Memory B cell (primary cell): ENCODE measurements around the gene PYHIN1.
A peak's percentile ranks its signal among the peaks of the same experiment; 100 is the strongest.
"Not testable (repeated sequence)": the region's sequence is repeated elsewhere in the genome, so short reads cannot be mapped to it uniquely, and the experiment has no call there.

Experiments
- ATAC-seq: fragments of 150-1000 bp; cut with Tn5 transposase; 2 replicates; pipeline ENCODE4 v1.10.0; 2021; ENCODE audit warnings: low read depth, mild to moderate bottlenecking, moderate library complexity
- DNase-seq, 2 donors: peaks; one replicate each; pipeline ENCODE4 v3.0.0; 2022; ENCODE audit warnings: low spot score in 2 of 2
- H3K27ac Mint-ChIP-seq: one replicate; pipeline ENCODE4 v1.8.0; 2022; ENCODE audit warnings: mild to moderate bottlenecking, moderate library complexity, mixed read lengths
- H3K27me3 Mint-ChIP-seq: one replicate; pipeline ENCODE4 v1.8.0; 2022; ENCODE audit warnings: mixed read lengths
- H3K36me3 Mint-ChIP-seq: one replicate; pipeline ENCODE4 v1.8.0; 2022; ENCODE audit warnings: mild to moderate bottlenecking, mixed read lengths
- H3K4me1 Mint-ChIP-seq: one replicate; pipeline ENCODE4 v1.8.0; 2022; ENCODE audit warnings: mixed read lengths
- H3K4me3 Mint-ChIP-seq: one replicate; pipeline ENCODE4 v1.8.0; 2022; ENCODE audit warnings: mild to moderate bottlenecking, moderate library complexity, mixed read lengths
- H3K9me3 Mint-ChIP-seq: one replicate; pipeline ENCODE4 v1.8.0; 2022; ENCODE audit warnings: mixed read lengths

PYHIN1 gene

DNA sequence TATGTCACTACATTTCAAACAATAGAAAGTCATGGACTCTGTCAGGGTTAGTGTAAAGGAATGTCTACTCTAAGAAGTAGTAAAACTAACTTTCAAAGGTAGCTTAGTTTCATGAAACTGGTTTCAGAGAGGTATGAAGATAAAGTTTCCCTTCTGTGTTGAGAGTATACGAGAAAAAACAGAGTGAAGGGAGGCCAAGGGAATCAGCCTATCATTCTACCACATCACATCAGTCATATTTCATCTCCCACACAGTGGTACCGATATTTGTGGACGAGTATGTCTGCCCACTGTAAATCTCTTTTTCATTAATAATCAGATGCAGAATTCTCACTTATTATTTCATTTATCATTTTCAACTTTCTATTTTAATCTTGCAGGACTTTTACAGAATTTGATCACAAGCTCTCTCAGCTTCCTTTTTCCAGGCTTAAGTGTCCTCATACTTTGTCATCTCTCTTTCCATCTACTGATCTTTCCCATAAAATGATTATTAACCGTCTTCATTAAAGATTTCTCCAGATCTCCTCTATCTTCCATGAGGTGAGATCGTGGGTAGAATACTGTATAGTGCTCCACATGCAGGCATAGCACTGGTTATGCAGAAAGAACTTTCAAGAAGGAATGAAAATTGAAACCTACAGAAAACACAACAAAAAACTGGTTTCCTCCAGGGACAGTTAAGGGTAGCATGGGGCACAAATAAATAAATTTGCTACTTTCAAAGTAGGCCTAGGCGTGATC is 66.9 kb downstream of the PYHIN1 start:
- peak overlapping the region; percentile 49 for H3K27ac Mint-ChIP-seq
- ATAC-seq (peak; percentile 12), DNase-seq (no peak)
- H3K4me1 Mint-ChIP-seq = peaks cover 26% of the 10 kb centered on the region
- peaks cover 7% of the 10 kb centered on the region for H3K36me3 Mint-ChIP-seq
- peaks cover 2% of the 10 kb centered on the region for H3K9me3 Mint-ChIP-seq
- H3K27me3 Mint-ChIP-seq = no peaks in the 10 kb centered on the region
- peak overlapping the region; percentile 33 for H3K4me3 Mint-ChIP-seq

GRCh38 chr1:158998781-158999161 is 67.4 kb downstream of the PYHIN1 start:
- ATAC-seq (peak; percentile 52), DNase-seq (peak; percentile 51 to 59)
- H3K9me3 Mint-ChIP-seq = no peaks in the 10 kb centered on the region
- H3K4me3 Mint-ChIP-seq = peak overlapping the region; percentile 33
- peak overlapping the region; percentile 49 for H3K27ac Mint-ChIP-seq
- H3K36me3 Mint-ChIP-seq = peaks cover 4% of the 10 kb centered on the region
- no peaks in the 10 kb centered on the region for H3K27me3 Mint-ChIP-seq
- peaks cover 26% of the 10 kb centered on the region for H3K4me1 Mint-ChIP-seq

DNA sequence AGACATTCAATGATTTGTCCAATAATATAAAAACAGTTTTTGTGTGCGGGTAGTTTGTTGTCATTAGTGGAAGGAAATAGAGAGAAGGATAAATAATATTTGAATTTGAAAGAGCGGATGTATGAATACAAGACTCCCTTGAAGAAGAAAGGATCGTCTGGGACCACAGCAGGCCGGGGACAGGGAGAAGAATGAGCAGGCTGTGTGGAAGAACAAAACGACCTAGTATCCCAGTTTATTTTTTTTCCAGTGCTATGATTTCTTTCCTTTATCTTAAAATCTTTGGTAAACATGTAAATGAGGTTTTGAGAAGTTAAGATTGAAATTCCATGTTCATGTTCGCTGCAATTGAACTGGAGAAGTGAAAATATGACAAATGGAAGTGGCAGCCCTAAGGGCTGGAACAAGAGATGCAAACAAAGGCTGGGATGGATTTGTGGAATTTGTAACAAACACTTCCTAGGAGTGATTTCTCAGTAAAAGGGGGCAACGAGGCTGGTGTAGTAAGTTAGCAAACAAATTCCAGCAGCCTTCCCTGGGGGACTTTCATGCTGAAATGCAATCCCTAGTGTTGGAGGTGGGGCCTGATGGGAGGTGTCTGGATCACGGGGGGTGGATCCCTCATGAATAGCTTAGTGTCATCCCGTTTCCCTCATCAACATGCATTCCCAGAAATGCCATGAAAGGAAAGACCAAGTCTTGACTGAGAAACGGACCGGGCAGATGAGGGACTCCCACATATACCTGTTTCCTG is 68.1 kb downstream of the PYHIN1 start:
- H3K4me3 Mint-ChIP-seq = no peak overlapping the region
- H3K27me3 Mint-ChIP-seq = no peaks in the 10 kb centered on the region
- H3K36me3 Mint-ChIP-seq = peaks cover 2% of the 10 kb centered on the region
- no peaks in the 10 kb centered on the region for H3K9me3 Mint-ChIP-seq
- no peak overlapping the region for H3K27ac Mint-ChIP-seq
- H3K4me1 Mint-ChIP-seq = peaks cover 26% of the 10 kb centered on the region
- no peak for ATAC-seq
- no peak for DNase-seq

- H3K27ac Mint-ChIP-seq = no peak overlapping the region
Measured at GRCh38 chr1:159000070-159000409, 68.7 kb downstream of the PYHIN1 start.

DNA sequence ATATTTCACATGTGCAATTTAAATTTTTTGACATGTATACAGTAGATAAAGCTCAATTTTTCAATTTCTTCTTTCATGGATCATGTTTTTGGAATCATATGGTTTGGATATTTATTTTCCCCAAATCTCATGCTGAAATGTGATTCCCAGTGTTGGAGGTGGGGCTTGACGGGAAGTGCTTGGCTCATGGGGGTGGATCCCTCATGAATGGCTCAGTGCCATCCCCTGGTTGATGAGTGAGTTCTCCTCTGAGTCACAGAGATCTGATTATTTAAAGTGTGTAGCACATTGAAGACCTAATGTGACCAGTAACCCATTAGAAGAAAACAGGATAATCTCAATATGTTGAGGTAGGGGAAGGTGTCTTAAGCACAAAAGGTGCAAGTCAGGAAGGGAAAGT is 69.3 kb downstream of the PYHIN1 start:
- no peaks in the 10 kb centered on the region for H3K36me3 Mint-ChIP-seq
- peaks cover 28% of the 10 kb centered on the region for H3K4me1 Mint-ChIP-seq
- no peak overlapping the region for H3K4me3 Mint-ChIP-seq
- DNase-seq (no peak), ATAC-seq (no peak)
- H3K27me3 Mint-ChIP-seq = no peaks in the 10 kb centered on the region
- no peak overlapping the region for H3K27ac Mint-ChIP-seq
- H3K9me3 Mint-ChIP-seq = no peaks in the 10 kb centered on the region

More at GRCh38 chr1:159000070-159000409, 68.7 kb downstream of the PYHIN1 start:
- no peaks in the 10 kb centered on the region for H3K27me3 Mint-ChIP-seq
- ATAC-seq = no peak
- H3K4me3 Mint-ChIP-seq = no peak overlapping the region
- H3K36me3 Mint-ChIP-seq = no peaks in the 10 kb centered on the region
- no peak for DNase-seq
- H3K9me3 Mint-ChIP-seq = no peaks in the 10 kb centered on the region
- peaks cover 25% of the 10 kb centered on the region for H3K4me1 Mint-ChIP-seq

- Mint-ChIP-seq H3K4me3 (no peak overlapping the region), H3K9me3 (no peaks in the 10 kb centered on the region), H3K27ac (peak overlapping the region; percentile 88), H3K27me3 (no peaks in the 10 kb centered on the region), H3K4me1 (peaks cover 42% of the 10 kb centered on the region), H3K36me3 (no peaks in the 10 kb centered on the region)
- ATAC-seq = no peak
- no peak for DNase-seq
Measured at GRCh38 chr1:159005161-159005560, 73.8 kb downstream of the PYHIN1 start.

DNA sequence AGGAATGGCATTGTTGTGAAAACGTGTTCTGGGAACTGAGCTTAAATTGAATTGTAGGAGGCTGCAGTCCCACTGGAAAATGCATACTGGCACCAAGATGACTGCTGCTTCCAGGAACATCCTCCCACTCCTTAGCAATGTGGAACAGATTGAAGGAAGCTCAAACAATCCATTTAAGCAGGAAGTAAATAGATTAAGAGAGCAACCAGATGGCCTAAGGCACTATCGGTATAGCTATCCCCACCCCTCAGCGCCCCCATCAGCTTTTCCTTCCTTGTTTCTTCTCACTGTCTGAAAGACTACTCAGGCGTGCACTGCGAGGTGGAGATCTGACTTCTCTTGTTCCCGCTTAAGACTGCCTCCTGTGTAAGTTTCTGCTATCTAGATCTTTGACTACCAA is 74.3 kb downstream of the PYHIN1 start:
- Mint-ChIP-seq H3K9me3 (no peaks in the 10 kb centered on the region), H3K27ac (peak overlapping the region; percentile 88), H3K27me3 (no peaks in the 10 kb centered on the region), H3K36me3 (no peaks in the 10 kb centered on the region), H3K4me3 (no peak overlapping the region), H3K4me1 (peaks cover 40% of the 10 kb centered on the region)
- ATAC-seq (peak; percentile 72), DNase-seq (no peak)

DNA sequence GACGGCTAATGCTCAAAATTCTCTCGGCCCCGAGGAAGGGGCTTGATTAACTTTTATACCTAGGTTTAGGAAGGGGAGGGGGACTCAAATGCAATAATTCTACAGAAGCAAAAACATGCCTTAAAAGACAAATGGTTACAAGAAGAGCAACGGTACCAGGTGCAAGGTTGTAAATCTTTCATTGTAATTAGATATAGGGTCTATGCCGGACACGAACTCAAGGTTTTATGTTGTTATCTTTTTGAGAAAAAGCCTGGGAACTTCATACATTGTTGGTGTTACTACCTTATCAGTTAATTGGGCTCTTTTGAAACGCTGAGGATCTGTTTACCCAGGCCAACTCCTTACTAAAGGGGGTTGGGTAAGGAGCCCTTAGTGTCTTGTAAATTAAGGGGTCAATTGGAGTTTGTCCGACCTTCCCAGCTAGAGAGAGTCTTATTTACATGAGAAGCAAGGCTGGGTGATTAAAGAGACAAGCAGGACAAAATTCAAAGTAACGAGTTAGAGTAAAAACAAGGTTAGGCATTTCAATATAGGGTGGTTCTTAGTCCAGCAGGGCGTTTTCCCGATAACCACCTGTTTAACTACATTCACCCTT is 75.0 kb downstream of the PYHIN1 start:
- not testable (repeated sequence) for ATAC-seq, H3K27me3 Mint-ChIP-seq, H3K36me3 Mint-ChIP-seq, H3K9me3 Mint-ChIP-seq, DNase-seq, H3K4me3 Mint-ChIP-seq
- Mint-ChIP-seq H3K27ac (peak overlapping the region; percentile 88), H3K4me1 (peaks cover 39% of the 10 kb centered on the region)

DNA sequence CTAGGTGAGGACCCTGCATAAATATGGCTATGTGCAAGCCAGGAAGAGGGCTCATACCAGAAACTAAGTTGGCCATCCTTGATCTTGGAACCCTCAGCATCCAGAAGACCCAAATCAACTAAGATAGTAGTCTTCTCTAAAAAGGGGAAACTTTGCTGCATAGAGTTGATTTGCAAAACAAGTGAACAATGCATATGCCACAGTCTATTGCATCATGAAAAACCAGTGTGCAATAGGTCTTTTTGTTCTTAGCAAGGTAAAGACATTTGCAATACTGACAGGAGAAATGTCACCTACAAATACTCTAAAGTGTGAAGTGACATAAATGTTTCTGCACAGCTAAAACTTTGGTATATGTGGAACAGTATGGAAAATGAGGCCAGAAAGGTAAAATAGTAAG is 76.4 kb downstream of the PYHIN1 start:
- Mint-ChIP-seq H3K27me3 (no peaks in the 10 kb centered on the region), H3K36me3 (peaks cover 5% of the 10 kb centered on the region), H3K4me1 (peaks cover 44% of the 10 kb centered on the region), H3K27ac (peak overlapping the region; percentile 86), H3K4me3 (no peak overlapping the region), H3K9me3 (no peaks in the 10 kb centered on the region)
- ATAC-seq = no peak
- no peak for DNase-seq

DNA sequence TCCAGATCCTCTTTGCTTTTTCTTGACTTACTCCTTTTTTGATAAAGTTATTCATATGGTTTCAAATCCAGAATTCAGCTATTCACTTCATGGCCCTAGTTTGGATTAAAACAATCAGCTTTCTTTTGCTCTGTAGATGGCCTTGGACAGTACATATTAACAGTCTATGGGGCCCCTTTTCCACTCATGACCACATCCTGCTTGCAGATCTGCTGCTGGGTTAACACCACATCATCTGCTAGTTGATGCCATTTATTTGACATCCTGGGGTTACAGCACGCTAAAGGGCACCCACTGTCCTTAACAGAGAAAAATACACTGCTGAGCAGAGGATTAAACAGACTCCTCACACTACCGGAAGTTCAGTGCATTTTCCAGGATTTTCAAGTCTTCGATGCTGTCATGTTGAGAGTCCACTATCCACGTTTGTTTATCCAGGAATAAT is 77.4 kb downstream of the PYHIN1 start:
- no peaks in the 10 kb centered on the region for H3K27me3 Mint-ChIP-seq
- ATAC-seq = peak; percentile 59
- H3K4me3 Mint-ChIP-seq = peak overlapping the region; percentile 94
- peaks cover 48% of the 10 kb centered on the region for H3K4me1 Mint-ChIP-seq
- H3K36me3 Mint-ChIP-seq = peaks cover 10% of the 10 kb centered on the region
- DNase-seq = no peak
- H3K27ac Mint-ChIP-seq = peak overlapping the region; percentile 86
- no peaks in the 10 kb centered on the region for H3K9me3 Mint-ChIP-seq

- Mint-ChIP-seq H3K4me1 (peaks cover 53% of the 10 kb centered on the region), H3K27ac (peak overlapping the region; percentile 86), H3K9me3 (no peaks in the 10 kb centered on the region), H3K4me3 (peak overlapping the region; percentile 94), H3K27me3 (no peaks in the 10 kb centered on the region), H3K36me3 (peaks cover 13% of the 10 kb centered on the region)
- no peak for DNase-seq
- ATAC-seq = no peak
Measured at GRCh38 chr1:159009287-159009686, 77.9 kb downstream of the PYHIN1 start.

GRCh38 chr1:159009704-159010361 is 78.5 kb downstream of the PYHIN1 start, which contains the start of gene IFI16:
TSS of gene IFI16 (plus strand) at chr1:159009907. CDS start at chr1:159014681, 4,774 bp downstream.
- no peaks in the 10 kb centered on the region for H3K9me3 Mint-ChIP-seq
- H3K4me3 Mint-ChIP-seq = peak within 1 kb of the TSS; percentile 94
- H3K4me1 Mint-ChIP-seq = peaks cover 57% of the 10 kb centered on the region
- peaks cover 19% of the 10 kb centered on the region for H3K36me3 Mint-ChIP-seq
- H3K27me3 Mint-ChIP-seq = no peaks in the 10 kb centered on the region
- ATAC-seq (peak; percentile 68), DNase-seq (peak in 1 of 2 donors; percentile 35)
- H3K27ac Mint-ChIP-seq = peak within 1 kb of the TSS; percentile 86

DNA sequence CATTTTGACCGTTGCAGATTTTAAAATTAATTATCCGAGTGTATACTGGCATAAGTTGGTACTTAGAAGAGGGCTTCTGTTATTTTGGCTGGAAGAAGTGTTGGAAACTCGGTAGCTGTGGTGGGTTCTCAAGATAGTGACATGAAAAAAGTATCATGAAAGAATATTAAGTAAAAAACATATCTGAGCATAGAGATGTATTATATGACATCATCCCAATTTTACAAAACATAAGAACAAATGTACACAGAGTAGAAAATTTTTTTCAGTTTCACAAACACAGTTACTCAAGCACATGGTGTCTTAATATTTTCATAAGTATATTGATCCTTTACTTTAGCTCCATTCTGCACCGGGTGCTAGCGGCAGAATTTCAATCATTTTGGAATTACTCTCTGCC is 79.0 kb downstream of the PYHIN1 start:
- Mint-ChIP-seq H3K4me3 (peak overlapping the region; percentile 94), H3K9me3 (no peaks in the 10 kb centered on the region), H3K27me3 (no peaks in the 10 kb centered on the region), H3K36me3 (peaks cover 22% of the 10 kb centered on the region), H3K27ac (peak overlapping the region; percentile 86), H3K4me1 (peaks cover 55% of the 10 kb centered on the region)
- DNase-seq (no peak), ATAC-seq (no peak)

DNA sequence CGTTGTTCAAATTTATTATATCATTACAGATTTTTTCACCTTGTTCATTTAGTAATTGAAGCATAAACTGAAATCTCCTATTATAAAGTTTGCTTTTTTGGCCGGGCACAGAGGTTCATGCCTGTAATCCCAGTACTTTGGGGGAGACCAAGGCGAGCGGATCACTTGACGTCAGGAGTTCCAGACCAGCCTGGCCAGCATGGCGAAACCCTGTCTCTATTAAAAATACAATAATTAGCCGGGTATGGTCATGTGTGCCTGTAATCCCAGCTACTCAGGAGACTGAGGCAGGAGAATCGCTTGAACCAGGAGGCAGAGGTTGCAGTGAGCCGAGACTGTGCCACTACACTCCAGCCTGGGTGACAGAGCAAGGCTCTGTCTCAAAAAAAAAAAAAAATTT is 79.6 kb downstream of the PYHIN1 start:
- Mint-ChIP-seq H3K4me1 (peaks cover 55% of the 10 kb centered on the region), H3K27ac (peak overlapping the region; percentile 86), H3K4me3 (peak overlapping the region; percentile 94), H3K36me3 (peaks cover 28% of the 10 kb centered on the region)
- H3K27me3 Mint-ChIP-seq, ATAC-seq, DNase-seq, H3K9me3 Mint-ChIP-seq: not testable (repeated sequence)
